Heart left ventricle (tissue), 16 donors: ENCODE measurements around the gene GBP2. TPM values are rescaled to one million over a fixed set of nuclear protein-coding genes. Genes with fewer than 3 reads are reported as not detected.

ENCODE experiments used
- ATAC-seq, 4 donors: fragments of 200-7000 bp; cut with Tn5 transposase; one replicate each; pipeline ENCODE4 v1.9.1; 2020 to 2022; ENCODE audit warnings: moderate library complexity in 4 of 4, mild to moderate bottlenecking in 3 of 4, moderate number of reproducible peaks in 1 of 4
- DNase-seq, 5 donors: peaks; one replicate each; pipeline ENCODE4 v3.0.0-alpha.2; 2020
- H3K27ac ChIP-seq, 12 donors: fragments of 200-600 bp; sonication (generic) in 4 of 12; one replicate each; pipeline versions ENCODE4 v1.5.0 to v1.8.0; 2016 to 2022; ENCODE audit warnings: mild to moderate bottlenecking in 2 of 12
- H3K27me3 ChIP-seq, 9 donors: fragments of 200-600 bp; sonication (generic) in 2 of 9; one replicate each; pipeline versions ENCODE4 v1.5.1 to v1.8.0; 2016 to 2022; ENCODE audit warnings: mild to moderate bottlenecking in 3 of 9
- H3K36me3 ChIP-seq, 9 donors: fragments of 200-600 bp; sonication (generic) in 2 of 9; one replicate each; pipeline versions ENCODE4 v1.5.0 to v1.8.0; 2018 to 2022; ENCODE audit warnings: mild to moderate bottlenecking in 2 of 9
- H3K4me1 ChIP-seq, 12 donors: fragments of 200-600 bp; sonication (generic) in 4 of 12; one replicate each; pipeline versions ENCODE4 v1.5.0 to v1.8.0; 2016 to 2022; ENCODE audit warnings: mild to moderate bottlenecking in 3 of 12
- H3K4me3 ChIP-seq, 12 donors: fragments of 200-600 bp; sonication (generic) in 4 of 12; one replicate each; pipeline versions ENCODE4 v1.5.0 to v1.8.0; 2017 to 2022; ENCODE audit warnings: mild to moderate bottlenecking in 9 of 12, moderate library complexity in 4 of 12
- H3K9me3 ChIP-seq, 12 donors: fragments of 200-600 bp; sonication (generic) in 4 of 12; one replicate each; pipeline versions ENCODE4 v1.5.0 to v1.8.0; 2016 to 2022; ENCODE audit warnings: mild to moderate bottlenecking in 1 of 12
- POLR2A ChIP-seq, 2 donors: fragments of 450-650 bp; IDR thresholded peaks; one replicate each; pipeline ENCODE4 v1.6.1; 2017; ENCODE audit warnings: antibody characterized with exemption in 2 of 2, mild to moderate bottlenecking in 2 of 2, moderate library complexity in 2 of 2
- WGBS, 4 donors: extraction: QIAGEN DNeasy Blood & Tissue Kit in 2 of 4; methylation state at CpG; one replicate each; pipeline versions ENCODE4 v1.1.5 to v1.1.7; 2013 to 2018; 5-methylcytosine and 5-hydroxymethylcytosine counted together
- intact Hi-C, 10 donors: fragments of 100-400 bp; cut with DNase I; formaldehyde crosslinking; loops; one replicate each; pipeline versions ENCODE4 v1.11.1 to v1.14.2; 2022
- polyA plus RNA-seq, 2 donors: library from polyadenylated mRNA; stranded (reverse); fragments of 200-250 nt; gene quantifications; one replicate each; pipeline ENCODE4 v1.2.3, GENCODE V29; 2013
- total RNA-seq, 9 donors: library from RNA; depleted of rRNA in 2 of 9; stranded (reverse); fragments of >200 nt in 2 of 9; fragmentation: NEBNext Ultra II Directional in 3 of 9; extraction: Animal tissue kit (Norgen Biotek cat#: 25700) in 3 of 9; gene quantifications; one replicate each; pipeline versions ENCODE4 v1.1.0 to v1.2.4, GENCODE V29; 2016 to 2023
- TF ChIP-seq, protein P1 (sequence below), 12 donors: fragments of 200-600 bp; sonication (generic) in 4 of 12; IDR thresholded peaks; one replicate each; pipeline versions ENCODE4 v1.5.0 to v1.8.0; 2018 to 2022; ENCODE audit warnings: antibody characterized with exemption in 12 of 12, mild to moderate bottlenecking in 5 of 12
- donor health status: ischemic (EF 13 %, LVEDD 7.1; RV severe dilation, severe dysfunction).
- donor health status: healthy with polysubstance abuse.
- donor health status: DM: no; HTN: yes; CAD: no.
- donor health status: DM: no; HTN: no; CAD: no.
- donor health status: ischemic (EF 25% LVEDD 6.9; RV normal size, moderate dysfunction).
- donor health status: ischemic (EF 25% LVEDD 5.7; RV mildly dilated, moderate dysfunction).
- donor health status: healthy.
- donor health status: DM: yes; HTN: yes; CAD: no.
- donor health status: ischemic (EF 35%, LVEDD 5.7; RV mildly dilated, moderate dysfunction).
- donor health status: nonischemic (EF 11% LVEDD 7.7; RV severe dilation, severe dysfunction).
- donor health status: DM: yes; HTN: yes; CAD: no.
- donor health status: PGD.
- donor health status: ischemic (EF 29% LVEDD 5.4; RV normal size, mild dysfunction).
- donor health status: nonischemic (EF 23%, LVEDD 6.1; RV moderate dilation, normal function).

The GBP2 gene
- total and polyA plus RNA-seq, 11 donors: 6.4 to 86.8 (median 10.9) TPM

GRCh38 chr1:89170170-89171066 is 44.5 kb upstream of the GBP2 start:
- intact Hi-C loops: no loop called here

DNA sequence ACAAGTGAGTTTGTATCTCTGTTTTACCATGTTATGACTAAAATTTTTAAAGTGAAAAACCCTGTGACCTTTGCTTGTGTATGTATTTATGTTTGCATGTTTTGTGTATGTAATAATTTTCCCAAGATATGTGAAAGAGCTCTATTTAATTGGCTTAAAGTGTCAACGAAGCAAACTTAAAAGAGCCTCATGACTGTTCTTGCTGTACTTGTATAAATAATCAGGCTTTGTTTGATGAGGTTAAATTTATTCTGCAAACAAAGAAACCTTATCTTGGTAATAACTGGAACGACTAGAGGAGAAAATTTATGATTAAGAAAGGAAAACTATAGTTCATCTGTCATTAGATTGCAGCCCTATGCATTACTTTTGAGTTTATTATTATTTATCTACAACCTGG is 43.3 kb upstream of the GBP2 start:
- intact Hi-C loops: no loop called here
- no peak overlapping the region for H3K4me3 ChIP-seq
- no peaks in the 10 kb centered on the region for H3K4me1 ChIP-seq
- ATAC-seq (no peak), DNase-seq (no peak)
- TF ChIP-seq, protein P1, sequence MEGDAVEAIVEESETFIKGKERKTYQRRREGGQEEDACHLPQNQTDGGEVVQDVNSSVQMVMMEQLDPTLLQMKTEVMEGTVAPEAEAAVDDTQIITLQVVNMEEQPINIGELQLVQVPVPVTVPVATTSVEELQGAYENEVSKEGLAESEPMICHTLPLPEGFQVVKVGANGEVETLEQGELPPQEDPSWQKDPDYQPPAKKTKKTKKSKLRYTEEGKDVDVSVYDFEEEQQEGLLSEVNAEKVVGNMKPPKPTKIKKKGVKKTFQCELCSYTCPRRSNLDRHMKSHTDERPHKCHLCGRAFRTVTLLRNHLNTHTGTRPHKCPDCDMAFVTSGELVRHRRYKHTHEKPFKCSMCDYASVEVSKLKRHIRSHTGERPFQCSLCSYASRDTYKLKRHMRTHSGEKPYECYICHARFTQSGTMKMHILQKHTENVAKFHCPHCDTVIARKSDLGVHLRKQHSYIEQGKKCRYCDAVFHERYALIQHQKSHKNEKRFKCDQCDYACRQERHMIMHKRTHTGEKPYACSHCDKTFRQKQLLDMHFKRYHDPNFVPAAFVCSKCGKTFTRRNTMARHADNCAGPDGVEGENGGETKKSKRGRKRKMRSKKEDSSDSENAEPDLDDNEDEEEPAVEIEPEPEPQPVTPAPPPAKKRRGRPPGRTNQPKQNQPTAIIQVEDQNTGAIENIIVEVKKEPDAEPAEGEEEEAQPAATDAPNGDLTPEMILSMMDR (IDR thresholded peaks at IDR 0.05): no peak
- no peak for TF ChIP-seq POLR2A (IDR thresholded peaks at IDR 0.05)
- 53 to 69% (median 63%) methylated on average over 2 of the region's 2 CpGs for WGBS, 4 donors
- H3K27ac ChIP-seq: no peak overlapping the region
- H3K36me3 ChIP-seq: no peaks in the 10 kb centered on the region
- no peaks in the 10 kb centered on the region for H3K9me3 ChIP-seq
- H3K27me3 ChIP-seq: no peaks in the 10 kb centered on the region

More at GRCh38 chr1:89170170-89171066, 44.5 kb upstream of the GBP2 start:
- ATAC-seq: no peak
- no peaks in the 10 kb centered on the region for H3K9me3 ChIP-seq
- H3K27me3 ChIP-seq: no peaks in the 10 kb centered on the region
- H3K36me3 ChIP-seq: no peaks in the 10 kb centered on the region
- no peak for DNase-seq
- H3K4me3 ChIP-seq: no peak overlapping the region
- no peaks in the 10 kb centered on the region for H3K4me1 ChIP-seq
- WGBS, 4 donors: 91 to 96% (median 93%) methylated on average over 4 of the region's 4 CpGs
- H3K27ac ChIP-seq: no peak overlapping the region
- TF ChIP-seq POLR2A (IDR thresholded peaks at IDR 0.05): no peak
- TF ChIP-seq, protein P1 (IDR thresholded peaks at IDR 0.05): no peak

DNA sequence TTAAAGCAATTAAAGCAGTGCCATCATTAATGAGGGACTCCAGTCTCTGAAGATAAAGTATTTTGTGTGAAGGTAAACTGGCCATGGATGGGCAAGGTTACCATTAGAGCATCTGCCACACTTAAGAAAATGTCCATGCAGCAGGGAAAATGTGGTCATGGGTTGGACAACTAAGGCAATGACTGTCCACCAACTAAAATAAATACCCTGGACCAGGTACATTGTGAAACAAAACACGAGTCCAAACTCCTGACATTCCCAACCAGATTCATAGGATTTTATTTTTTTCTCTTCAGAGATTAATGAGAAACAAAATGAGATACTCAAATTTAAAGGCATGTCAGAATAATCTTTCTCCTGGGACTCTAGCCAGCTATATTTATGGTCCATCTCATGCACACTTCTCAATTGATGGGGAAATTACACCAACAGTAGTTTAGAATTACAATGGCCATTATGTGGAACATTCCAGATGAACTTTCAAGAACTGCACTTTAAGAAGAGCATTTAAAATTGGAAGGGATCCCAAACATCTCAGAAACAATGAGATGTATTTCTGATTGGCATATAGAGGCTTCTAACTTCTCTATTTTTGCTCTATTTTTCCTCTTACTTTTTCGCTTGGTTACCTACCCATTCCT is 41.8 kb upstream of the GBP2 start:
- no peak overlapping the region for H3K27ac ChIP-seq
- DNase-seq (no peak), ATAC-seq (no peak)
- intact Hi-C loops: no loop called here
- TF ChIP-seq POLR2A (IDR thresholded peaks at IDR 0.05): no peak
- TF ChIP-seq, protein P1 (IDR thresholded peaks at IDR 0.05): no peak
- H3K36me3 ChIP-seq: no peaks in the 10 kb centered on the region
- no peaks in the 10 kb centered on the region for H3K9me3 ChIP-seq
- no peaks in the 10 kb centered on the region for H3K27me3 ChIP-seq
- no peak overlapping the region for H3K4me3 ChIP-seq
- no peaks in the 10 kb centered on the region for H3K4me1 ChIP-seq
- 85 to 89% (median 86%) methylated on average over 2 of the region's 2 CpGs for WGBS, 4 donors

DNA sequence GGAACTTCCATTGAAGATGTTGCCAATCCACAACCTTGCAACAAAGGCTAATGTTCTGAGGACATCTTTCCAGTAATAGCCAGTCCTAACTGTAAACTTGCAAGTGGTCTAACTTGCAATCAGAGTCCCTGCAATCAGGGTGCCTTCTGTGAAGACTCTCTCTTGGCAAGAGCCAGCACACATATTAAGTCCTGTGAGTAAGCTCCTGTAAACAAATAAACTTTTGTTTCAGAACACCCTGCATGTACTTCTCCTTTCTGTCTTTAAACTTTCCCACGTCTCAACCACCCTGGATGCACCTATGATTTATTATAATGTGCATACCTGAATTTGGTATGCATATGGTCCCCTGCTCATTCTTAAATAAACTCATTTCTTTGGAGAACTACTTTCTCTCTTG is 40.8 kb upstream of the GBP2 start:
- H3K27ac ChIP-seq: no peak overlapping the region
- H3K9me3 ChIP-seq: no peaks in the 10 kb centered on the region
- H3K36me3 ChIP-seq: no peaks in the 10 kb centered on the region
- intact Hi-C loops: no loop called here
- H3K4me1 ChIP-seq: no peaks in the 10 kb centered on the region
- H3K4me3 ChIP-seq: no peak overlapping the region
- TF ChIP-seq POLR2A (IDR thresholded peaks at IDR 0.05): no peak
- TF ChIP-seq, protein P1 (IDR thresholded peaks at IDR 0.05): no peak
- no peak for DNase-seq
- 75 to 87% (median 82%) methylated on average over 1 of the region's 1 CpG for WGBS, 4 donors
- no peak for ATAC-seq
- no peaks in the 10 kb centered on the region for H3K27me3 ChIP-seq
